GM21390 (cell line): ENCODE measurements around the gene ALDH1B1.

Experiments used
- ATAC-seq: cut with Tn5 transposase; IDR thresholded peaks from one replicate; pipeline ENCODE4 v1.9.1; 2021; ENCODE audit not compliant: unreplicated experiment

The ALDH1B1 gene

GRCh38 chr9:38392235-38393127 is at the start of gene ALDH1B1:
Gene ALDH1B1 (plus strand): TSS chr9:38392702. CDS start chr9:38395749, 3,047 bp downstream.
- ATAC-seq = peak; percentile 99

GRCh38 chr9:38343037-38343436 is 49.5 kb upstream of the ALDH1B1 start:
- ATAC-seq = no peak

DNA sequence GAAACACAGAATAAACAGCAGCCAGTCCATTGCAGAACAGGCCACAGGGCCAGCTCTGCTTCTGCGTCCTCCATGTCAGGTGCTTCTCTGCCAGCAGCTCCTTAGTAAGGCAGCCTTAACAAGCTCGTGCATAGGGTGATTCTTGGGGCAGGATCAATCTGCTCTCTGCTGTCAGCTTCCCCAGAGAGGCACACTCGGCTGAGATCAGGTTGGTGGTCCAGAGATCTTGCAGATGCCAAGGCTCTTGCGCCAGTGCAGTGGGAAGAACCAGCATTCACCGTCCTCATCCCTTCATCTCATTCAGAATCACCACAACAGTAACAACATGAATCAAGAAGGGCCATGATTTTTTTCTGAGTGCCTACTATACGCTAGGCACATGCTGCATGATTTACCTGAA is 49.0 kb upstream of the ALDH1B1 start:
- no peak for ATAC-seq

- ATAC-seq = no peak
Observed at GRCh38 chr9:38344566-38345324, 47.8 kb upstream of the ALDH1B1 start.

DNA sequence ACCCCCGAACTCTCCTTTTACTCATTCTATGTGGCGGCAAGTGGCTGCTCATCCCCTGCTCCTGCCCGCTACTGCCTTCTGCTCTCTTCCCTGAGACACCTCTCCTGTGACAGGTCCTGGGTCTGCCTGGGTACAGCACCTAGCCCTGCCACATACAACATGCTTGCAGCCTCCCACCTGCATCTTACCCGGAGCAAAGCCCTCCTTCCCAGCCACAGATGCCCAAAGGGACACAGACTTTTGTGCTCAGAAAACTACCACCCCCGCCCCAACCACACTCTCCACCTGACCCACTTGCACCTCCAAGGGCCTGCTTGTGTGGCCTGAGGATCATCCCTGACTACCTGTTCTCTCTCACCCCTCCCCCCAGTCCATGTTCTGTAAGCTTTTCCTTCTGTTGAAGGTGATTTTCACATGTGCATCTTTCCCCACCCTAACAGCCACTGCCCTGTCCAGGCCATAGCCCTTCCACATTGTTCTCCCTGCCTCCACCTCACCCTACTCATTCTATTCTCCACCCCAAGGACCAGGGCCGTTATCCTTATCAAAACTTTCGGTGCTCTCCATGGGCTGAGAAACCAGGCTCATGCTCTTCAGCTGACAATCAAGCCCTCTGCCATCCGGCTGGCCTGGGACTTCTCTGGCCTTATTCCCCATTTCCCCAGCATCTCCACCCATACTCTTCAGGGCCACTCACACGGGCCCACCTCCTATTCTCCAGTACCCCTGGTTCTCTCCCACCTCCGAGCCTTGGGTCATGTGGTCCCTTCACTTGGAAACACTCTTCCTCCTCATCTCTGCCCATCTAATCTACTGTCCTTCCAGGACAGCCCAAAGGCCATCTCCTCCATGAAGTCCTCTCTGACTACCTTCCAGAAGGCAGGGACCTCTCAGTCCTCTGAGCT is 46.4 kb upstream of the ALDH1B1 start:
- ATAC-seq = no peak

DNA sequence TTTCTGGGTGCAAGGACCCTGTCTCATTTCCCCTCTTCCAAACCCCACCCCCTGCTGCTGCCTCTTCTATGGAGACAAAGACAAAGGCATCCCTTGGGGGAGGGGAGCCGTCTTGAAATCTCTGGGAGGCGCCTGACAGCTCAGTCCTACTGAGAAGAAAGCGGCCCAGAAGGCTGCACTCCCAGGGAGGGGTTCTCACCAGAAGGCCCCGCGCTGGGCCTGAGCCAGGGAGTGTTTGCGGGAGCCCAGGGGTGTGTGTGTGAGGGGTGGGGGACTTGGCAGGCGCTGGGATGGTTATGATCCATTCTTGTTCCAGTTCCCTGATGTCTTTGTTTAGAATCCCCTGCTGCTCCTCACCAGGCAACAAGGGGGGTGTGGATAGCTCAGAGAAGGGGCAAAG is 45.7 kb upstream of the ALDH1B1 start:
- ATAC-seq = no peak

- ATAC-seq = no peak
Observed at GRCh38 chr9:38347271-38347671, 45.2 kb upstream of the ALDH1B1 start.

- no peak for ATAC-seq
Observed at GRCh38 chr9:38347946-38348345, 44.6 kb upstream of the ALDH1B1 start.

- no peak for ATAC-seq
Observed at GRCh38 chr9:38350529-38350928, 42.0 kb upstream of the ALDH1B1 start.

DNA sequence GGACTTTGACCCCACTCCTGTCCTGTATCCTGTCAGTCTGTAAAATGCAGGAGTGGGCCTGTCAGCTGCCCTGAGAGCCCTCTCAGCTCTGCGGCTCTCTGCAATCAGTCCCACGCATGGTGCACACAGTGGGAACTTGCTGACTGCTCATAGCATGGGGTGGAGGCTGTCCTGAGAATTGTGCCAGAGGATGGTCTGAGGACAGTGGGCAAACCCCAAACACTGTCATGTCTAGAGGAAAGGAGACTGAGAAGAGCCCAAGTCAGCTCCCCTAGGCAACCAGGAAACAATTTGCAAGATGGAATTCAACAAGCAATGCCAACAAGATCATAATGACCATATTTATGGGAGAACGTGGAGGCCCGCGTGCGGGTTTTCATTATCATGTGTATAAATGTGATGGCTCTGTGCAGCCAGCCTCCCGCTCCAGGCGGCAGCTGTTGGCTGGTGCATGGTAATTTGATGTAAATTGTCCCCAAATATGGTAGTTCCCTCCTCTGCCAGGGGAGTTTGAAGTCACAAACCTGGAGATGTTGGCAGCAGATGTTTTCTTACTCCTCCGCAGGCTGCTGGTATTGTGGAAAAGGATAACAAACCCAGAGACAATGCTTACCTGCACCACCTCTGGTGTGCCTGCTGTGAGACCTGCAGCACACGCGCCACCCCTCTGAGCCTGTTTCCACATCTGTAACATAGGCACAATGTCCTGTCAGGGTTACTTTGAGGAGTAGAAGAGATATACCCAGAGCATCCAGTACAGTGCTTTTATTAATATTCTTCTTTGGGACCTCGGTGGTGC is 39.8 kb upstream of the ALDH1B1 start:
- ATAC-seq = no peak

- no peak for ATAC-seq
Observed at GRCh38 chr9:38355115-38355514, 37.4 kb upstream of the ALDH1B1 start.

GRCh38 chr9:38355517-38356120 is 36.9 kb upstream of the ALDH1B1 start:
- no peak for ATAC-seq

GRCh38 chr9:38356851-38357250 is 35.7 kb upstream of the ALDH1B1 start:
- ATAC-seq = no peak

DNA sequence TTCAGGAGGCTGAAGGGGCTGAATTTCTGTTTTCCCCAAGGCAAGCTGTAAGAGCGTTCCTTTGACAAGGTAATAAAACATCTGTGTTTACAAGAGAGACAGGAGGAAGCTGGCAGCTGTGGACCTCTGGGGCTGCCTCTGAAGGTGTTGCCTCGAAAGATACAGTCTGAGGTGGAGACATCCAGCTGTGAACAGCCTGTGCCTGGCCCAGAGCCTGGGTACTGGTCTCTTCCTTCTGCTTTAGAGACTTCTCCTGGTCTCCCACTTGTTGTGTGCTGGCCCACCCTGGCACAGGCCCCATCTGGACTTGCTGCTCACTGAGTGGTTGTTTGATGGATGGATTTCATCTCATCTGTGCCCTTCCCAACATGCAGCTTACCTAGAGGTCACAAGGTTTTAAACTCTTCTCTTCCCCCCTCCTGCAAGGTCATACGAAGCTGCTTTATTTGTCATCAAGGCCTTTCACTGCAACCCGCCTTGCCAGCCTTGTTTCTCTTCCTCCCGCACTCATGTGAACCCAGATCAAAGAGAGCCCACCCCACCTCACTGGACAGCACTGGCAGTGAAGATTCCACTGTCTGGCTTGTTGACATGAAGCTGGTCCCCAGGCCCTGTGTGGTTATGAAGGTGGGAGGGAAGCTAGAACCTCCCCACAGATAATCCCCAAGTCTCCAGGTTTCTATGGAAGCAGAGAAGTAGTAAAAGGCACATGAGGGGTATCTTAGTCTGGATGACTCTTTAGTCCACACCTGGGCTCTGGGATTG is 35.0 kb upstream of the ALDH1B1 start:
- no peak for ATAC-seq

DNA sequence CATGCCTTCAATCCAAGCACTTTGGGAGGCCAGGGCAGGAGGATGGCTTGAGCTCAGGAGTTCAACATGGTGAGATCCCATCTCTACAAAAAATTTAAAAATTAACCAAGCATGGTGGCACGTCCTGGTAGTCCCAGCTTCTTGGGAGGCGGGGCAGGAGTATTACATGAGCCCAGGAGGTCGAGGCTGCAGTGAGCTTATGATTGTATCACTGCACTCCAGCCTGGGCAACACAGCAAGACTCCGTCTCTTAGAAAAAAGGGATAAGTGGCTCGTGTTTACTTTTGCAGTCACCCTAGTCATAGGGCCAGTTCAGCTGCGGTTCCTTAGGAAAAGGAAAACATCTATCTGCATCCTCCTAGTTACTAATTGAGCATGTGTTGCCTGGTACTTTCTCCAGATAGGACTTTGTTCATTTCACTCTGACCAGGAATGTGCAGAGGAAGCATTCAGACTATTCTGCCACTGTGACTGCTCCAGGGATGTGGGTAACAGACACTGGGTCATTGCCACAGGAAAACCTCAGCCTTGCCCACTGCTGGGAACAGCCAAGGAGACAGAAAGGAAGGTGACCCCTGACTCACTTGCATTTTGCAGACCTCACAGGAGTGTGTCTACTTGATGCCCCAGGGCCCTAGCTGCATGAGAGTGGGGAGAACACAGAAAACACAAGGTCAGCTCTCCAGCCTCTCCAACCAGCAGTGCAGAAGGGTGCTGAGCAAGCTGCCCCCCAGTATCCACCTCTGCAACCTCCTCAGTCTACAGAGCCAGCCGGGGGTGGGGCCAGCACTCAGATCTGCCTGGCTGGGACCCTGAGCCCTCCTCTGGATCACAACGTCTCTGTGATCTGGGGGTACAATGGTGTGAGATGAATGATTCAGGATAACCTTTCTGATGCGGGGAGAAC is 33.9 kb upstream of the ALDH1B1 start:
- no peak for ATAC-seq

DNA sequence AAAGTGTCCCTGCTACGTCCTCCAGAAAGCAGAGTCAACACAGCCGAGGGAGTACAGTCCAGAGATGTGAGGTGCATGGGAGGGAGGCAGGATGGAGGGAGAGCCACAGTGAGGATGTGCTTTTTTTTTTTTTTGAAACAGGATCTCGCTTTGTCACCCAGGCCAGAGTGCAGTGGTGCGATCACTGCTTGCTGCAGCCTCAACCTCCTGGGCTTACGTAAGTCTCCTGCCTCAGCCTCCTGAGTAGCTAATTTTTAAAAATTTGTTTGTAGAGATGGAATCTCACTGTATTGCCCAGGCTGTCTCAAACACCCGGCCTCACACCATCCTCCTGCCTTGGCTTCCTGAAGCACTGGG is 33.2 kb upstream of the ALDH1B1 start:
- no peak for ATAC-seq

GRCh38 chr9:38359689-38360385 is 32.7 kb upstream of the ALDH1B1 start:
- ATAC-seq = no peak
